GM21825 (cell line): Measurements from ENCODE around the gene C12orf54.
"Not testable (repeated sequence)": the region's sequence is repeated elsewhere in the genome, so short reads cannot be mapped to it uniquely, and the experiment has no call there.

Experiments used
- ATAC-seq: cut with Tn5 transposase; IDR thresholded peaks from one replicate; pipeline ENCODE4 v1.9.1; 2021; ENCODE audit warnings: mild to moderate bottlenecking, moderate library complexity; ENCODE audit not compliant: unreplicated experiment

C12orf54 gene

DNA sequence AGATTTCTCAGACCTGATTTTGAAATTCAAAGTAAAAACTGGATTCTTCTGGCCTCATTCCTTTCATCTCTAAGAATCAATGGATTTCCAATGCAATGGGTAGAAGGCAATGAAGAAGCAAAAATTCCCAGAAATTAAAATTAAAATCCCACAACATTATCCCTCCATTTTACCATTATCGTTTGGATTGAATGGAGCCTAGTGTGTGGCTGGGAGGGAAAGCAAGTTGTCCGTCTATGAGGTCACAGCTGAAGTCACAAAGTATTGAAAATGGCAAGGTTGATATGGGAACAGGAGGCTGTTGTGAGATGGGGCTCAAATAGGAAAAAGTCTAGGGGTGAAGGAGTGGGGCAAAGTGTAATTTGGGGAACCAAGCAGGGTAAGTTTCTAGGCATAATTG, at the start of gene C12orf54:
Gene C12orf54 (plus strand): TSS at position 301 of the 400 bp plus-strand sequence. CDS start 799 bp downstream, outside the sequence.
- ATAC-seq: no peak

DNA sequence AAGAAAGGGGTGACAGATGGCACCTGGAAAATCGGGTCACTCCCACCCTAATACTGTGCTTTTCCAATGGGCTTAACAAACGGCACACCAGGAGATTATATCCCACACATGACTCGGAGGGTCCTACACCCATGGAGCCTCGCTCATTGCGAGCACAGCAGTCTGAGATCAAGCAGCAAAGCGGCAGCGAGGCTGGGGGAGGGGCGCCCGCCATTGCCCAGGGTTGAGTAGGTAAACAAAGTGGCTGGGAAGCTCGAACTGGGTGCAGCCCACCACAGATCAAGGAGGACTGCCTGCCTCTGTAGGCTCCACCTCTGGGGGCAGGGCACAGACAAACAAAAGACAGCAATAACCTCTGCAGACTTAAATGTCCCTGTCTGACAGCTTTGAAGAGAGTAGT, 48.3 kb upstream of the C12orf54 start:
- not testable (repeated sequence) for ATAC-seq

DNA sequence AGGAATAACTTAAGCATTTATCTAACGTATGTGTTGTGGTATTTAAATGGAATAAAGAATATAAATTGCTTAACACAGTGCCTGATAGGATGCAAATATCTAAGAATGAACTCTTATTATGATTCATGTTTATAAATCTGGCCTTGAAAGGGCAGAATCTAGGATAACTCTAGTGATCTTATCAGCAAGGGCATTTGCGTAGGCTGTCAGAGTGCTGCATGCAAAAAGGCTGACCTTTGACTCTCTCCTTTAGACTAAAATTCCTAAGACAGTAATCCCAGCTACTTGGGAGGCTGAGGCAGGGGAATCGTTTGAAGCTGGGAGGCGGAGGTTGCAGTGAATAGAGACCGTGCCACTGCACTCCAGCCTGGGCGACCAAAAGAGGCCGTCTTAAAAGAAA, 41.2 kb upstream of the C12orf54 start:
- no peak for ATAC-seq

DNA sequence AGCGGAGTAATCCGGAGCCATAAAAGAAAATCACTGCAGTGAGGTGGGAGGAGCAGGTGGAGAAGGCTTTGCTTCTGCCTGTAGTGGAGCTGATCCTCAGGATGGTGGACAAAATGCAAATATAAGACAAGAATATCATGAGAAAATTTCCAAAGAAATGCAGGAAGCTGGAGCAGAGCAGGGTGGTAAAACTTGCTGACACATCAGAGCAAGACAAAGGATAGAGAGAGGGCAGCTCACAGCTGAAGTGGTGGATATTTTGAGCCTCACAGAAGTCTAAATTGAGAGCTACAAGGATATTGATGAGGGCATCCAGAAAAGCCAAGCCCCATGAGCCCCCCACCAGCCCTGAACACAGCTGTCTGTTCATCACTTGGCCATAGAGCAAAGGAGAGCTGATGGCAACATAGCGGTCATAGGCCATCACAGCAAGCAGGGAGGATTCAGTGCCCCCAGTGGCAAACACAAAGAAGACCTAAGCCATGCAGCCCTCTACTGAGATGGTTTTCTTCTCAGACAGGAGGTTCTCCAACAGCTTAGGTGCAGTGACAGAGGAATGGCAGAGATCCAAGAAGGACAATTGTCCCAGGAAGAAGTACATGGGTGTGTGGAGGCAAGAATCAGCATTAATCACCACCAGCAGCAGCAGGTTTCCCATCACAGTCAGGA, 40.0 kb upstream of the C12orf54 start:
- no peak for ATAC-seq

DNA sequence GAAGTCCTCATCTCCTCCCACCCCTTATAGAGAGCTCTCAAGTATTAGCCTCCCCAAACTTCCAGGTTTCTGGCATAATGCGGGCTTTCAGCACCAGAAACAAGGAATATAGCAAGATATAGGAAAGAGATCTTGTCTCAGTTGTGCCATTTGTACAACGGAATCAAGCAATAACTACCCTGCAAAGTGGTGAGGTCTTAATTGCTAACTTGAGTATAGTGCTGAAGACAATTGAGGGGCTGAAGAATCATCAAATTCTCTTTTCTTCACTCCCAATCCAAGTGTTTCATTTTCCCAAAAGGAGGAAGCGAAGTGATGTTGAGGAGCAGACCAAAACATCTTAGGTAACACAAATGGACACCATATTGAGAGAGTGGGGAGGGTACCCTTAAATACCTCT, 36.8 kb upstream of the C12orf54 start:
- no peak for ATAC-seq

GRCh38 chr12:48446161-48446776, 36.0 kb upstream of the C12orf54 start:
- ATAC-seq: no peak

- ATAC-seq: no peak
Measured at GRCh38 chr12:48447755-48448154, 34.5 kb upstream of the C12orf54 start.

GRCh38 chr12:48451372-48451771, 30.9 kb upstream of the C12orf54 start:
- ATAC-seq: no peak

GRCh38 chr12:48452961-48453360, 29.3 kb upstream of the C12orf54 start:
- not testable (repeated sequence) for ATAC-seq

DNA sequence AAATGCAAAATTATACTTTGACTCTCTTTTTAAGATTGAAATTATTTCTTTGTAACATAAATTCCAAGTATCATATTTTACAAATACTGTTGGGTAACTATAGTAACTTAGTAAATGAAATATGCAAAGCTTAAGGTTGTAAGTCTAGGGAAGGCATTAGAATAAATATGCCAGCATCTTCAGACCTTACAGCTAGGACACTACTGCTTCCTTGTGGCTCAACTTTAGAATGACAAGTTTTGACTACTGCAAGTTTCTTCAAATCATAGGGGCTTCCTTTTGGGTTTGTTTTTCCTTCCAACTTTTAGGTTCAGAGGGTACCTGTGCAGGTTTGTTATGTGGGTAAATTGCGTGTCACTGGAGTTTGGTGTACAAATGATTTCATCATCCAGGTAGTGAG, 27.6 kb upstream of the C12orf54 start:
- no peak for ATAC-seq

DNA sequence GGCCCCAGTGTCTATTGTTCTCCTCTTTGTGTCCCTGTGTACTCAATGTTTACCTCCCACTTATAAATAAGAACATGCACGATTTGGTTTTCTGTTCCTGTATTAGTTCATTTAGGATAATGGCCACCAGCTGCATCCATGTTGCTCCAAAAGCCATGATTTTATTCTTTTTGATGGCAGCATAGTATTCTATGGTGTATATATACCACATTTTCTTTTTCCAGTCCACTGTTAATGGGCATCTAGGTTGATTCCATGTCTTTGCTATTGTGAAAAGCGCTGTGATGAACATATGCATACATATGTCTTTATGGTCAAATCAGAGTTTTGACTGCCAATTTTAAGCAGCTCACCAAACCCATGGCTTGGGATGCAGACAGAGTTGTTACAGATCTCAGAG, 27.2 kb upstream of the C12orf54 start:
- no peak for ATAC-seq

DNA sequence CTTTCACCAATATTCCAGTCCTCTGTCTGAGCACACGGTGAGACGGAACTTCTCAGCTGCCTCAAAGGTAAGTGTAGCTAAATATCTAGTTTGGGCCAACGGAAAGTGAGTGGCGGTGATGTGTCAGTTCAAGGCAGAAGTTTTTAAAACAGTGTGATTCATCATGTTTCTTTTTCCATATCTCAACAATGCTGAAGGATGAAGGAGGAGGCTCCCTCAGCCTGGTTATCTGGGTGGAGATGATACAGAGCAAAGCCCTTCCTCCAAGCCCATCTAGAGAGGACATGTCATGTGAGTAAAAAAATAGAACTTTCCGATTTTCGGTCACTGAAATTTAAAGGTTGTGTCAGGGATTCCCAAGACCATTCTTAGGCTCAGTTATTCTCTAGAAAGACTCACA, 23.0 kb upstream of the C12orf54 start:
- ATAC-seq: no peak

GRCh38 chr12:48469027-48469426, 13.3 kb upstream of the C12orf54 start:
- ATAC-seq: not testable (repeated sequence)

DNA sequence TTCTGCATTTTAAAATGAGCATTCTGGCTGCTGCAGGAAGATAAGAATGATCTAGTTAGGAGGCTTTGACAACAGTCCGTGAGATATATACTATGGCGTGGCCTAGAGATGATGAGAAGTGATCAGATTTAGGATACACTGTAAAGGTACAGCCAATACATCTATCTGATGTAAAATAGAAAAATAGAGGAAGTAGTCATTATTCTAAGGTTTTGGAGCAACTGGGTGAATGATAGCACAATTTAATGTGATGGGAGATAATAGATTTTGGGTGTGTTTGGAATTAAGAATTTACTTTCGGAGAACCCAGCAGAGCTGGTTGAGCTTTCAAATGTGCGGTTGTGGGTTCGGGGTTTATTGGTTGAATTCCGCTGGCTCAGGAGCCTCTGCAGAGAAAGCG, 10.0 kb upstream of the C12orf54 start, which contains the start of gene ANP32D:
Gene ANP32D (plus strand): TSS at position 301 of the 400 bp plus-strand sequence. CDS start 106 bp downstream, outside the sequence.
- ATAC-seq: no peak

DNA sequence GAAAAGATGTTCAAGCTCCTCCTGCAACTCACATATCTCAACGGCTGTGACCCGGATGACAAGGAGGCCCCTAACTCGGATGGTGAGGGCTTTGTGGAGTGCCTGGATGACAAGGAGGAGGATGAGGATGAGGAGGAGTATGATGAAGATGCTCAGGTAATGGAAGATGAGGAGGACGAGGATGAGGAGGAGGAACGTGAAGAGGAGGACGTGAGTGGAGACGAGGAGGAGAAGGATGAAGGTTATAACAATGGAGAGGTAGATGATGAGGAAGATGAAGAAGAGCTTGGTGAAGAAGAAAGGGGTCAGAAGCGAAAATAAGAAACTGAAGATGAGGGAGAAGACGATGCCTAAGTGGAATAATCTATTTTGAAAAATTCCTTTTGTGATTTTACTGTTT, 9.2 kb upstream of the C12orf54 start:
- ATAC-seq: no peak

GRCh38 chr12:48474497-48474896, 7.8 kb upstream of the C12orf54 start:
- ATAC-seq: not testable (repeated sequence)

- no peak for ATAC-seq
Measured at GRCh38 chr12:48482930-48483329, 632 bp downstream of the C12orf54 start.

DNA sequence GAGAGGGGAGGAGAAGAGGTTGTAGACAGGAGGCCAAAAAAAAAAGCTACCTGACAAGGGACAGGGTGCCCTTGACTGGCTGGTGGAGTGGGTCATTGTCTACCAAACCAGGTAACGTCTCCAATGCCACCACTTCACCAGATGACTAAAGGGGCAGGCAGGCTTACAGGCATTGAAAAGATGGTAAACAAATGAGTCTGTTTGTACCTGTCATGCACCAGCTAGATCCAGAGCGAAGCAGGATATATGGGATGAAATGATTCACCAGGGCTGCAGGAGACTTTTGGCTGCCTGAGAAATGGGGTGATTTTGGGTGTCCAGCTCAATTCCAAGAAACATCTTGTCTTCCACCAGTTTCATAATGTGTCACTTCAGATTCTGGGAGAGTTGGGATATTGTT, 4.0 kb downstream of the C12orf54 start:
- ATAC-seq: no peak

GRCh38 chr12:48486679-48487078, 4.4 kb downstream of the C12orf54 start:
- no peak for ATAC-seq

DNA sequence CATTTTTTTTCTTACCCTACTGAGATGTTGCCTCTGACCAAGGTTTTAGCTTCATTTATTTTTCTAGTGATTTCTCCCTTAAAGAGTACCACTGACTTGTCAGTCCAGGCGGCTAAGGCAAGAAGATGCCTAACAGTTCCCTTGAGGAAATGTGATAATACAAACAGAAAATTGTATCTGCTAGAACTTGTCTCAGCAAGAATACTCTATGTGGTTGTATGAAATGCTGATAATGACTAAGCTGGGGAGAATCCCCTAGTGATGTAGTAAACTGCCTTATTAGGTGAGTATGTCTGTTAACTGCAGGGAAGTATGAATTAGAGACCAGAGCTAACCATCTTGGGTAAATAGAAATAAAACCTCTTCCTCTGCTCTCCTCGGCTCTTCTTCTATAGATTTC, 6.7 kb downstream of the C12orf54 start:
- peak; percentile 96 for ATAC-seq

- ATAC-seq: not testable (repeated sequence)
Measured at GRCh38 chr12:48489456-48489855, 7.2 kb downstream of the C12orf54 start.

DNA sequence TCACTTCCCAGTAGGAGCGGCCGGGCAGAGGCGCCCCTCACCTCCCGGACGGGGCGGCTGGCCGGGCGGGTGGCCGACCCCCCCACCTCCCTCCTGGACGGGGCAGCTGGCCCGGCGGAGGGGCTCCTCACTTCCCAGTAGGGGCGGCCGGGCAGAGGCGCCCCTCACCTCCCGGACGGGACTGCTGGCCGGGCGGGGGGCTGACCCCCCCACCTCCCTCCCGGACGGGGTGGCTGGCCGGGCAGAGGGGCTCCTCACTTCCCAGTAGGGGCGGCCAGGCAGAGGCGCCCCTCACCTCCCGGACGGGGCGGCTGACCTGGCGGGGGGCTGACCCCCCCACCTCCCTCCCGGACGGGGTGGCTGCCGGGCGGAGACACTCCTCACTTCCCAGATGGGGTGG, 18.0 kb downstream of the C12orf54 start:
- not testable (repeated sequence) for ATAC-seq
